Left ventricle myocardium inferior (tissue), 1 donor: ENCODE data around the gene TMEM9B. TPM values are rescaled to one million over a fixed set of nuclear protein-coding genes. Genes with fewer than 3 reads are reported as not detected.
"Not testable (repeated sequence)": the region's sequence is repeated elsewhere in the genome, so short reads cannot be mapped to it uniquely, and the experiment has no call there.

Source experiments
- DNase-seq: peaks from one replicate; pipeline ENCODE4 v3.0.0-alpha.2; 2020
- H3K27ac ChIP-seq: fragments of 200-600 bp; replicated peaks from 2 replicates; pipeline ENCODE4 v1.8.0; 2021
- H3K27me3 ChIP-seq: fragments of 200-600 bp; 2 replicates; pipeline ENCODE4 v1.8.0; 2021; ENCODE audit warnings: low read depth
- H3K36me3 ChIP-seq: fragments of 200-600 bp; 2 replicates; pipeline ENCODE4 v1.8.0; 2021
- H3K4me1 ChIP-seq: fragments of 200-600 bp; 2 replicates; pipeline ENCODE4 v1.8.0; 2021
- H3K4me3 ChIP-seq: fragments of 200-600 bp; 2 replicates; pipeline ENCODE4 v1.8.0; 2021; ENCODE audit warnings: mild to moderate bottlenecking, moderate library complexity
- H3K9me3 ChIP-seq: fragments of 200-600 bp; replicated peaks from 2 replicates; pipeline ENCODE4 v1.8.0; 2021
- intact Hi-C: fragments of 100-400 bp; cut with micrococcal nuclease; formaldehyde crosslinking; loops from one replicate; pipeline ENCODE4 v1.11.0; 2022
- total RNA-seq: library from RNA; stranded (reverse); fragmentation: NEBNext Ultra II Directional; extraction: Animal tissue kit (Norgen Biotek cat#: 25700); gene quantifications from one replicate; pipeline ENCODE4 v1.2.1, GENCODE V29; 2021
- TF ChIP-seq, protein P1 (sequence below): fragments of 200-600 bp; IDR thresholded peaks from 2 replicates; pipeline ENCODE4 v1.8.0; 2021; ENCODE audit warnings: antibody characterized with exemption, mild to moderate bottlenecking, borderline replicate concordance
- donor health status: DM: no; HTN: yes; CAD: no; lungs with severe emphysema.

Gene TMEM9B
- total RNA-seq, 1 donor from 2014 or later: 51.1 TPM

DNA sequence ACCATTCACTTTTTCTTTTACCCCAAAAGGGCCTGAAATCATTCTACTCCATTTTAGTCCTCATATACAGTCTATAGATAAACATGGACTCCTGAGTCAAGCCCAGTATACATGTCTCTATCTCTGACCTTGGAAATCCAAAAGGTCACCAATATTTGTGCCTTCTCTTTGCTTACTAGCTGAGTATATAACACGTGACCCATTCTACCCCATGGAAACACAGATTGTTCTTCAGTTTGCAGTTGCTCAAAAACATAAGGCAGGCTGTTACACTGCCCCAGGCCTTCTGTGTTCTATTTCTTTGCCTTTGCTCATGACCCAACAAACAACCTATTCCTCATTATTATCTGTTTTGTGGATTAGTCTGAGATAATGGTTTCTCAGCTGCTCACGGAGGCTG lies 33.8 kb upstream of the TMEM9B start:
- no peak overlapping the region for H3K4me3 ChIP-seq
- DNase-seq: no peak
- no peaks in the 10 kb centered on the region for H3K36me3 ChIP-seq
- no peak overlapping the region for H3K27ac ChIP-seq
- no peaks in the 10 kb centered on the region for H3K9me3 ChIP-seq
- intact Hi-C loops: no loop called here
- H3K4me1 ChIP-seq: peaks cover 3% of the 10 kb centered on the region
- TF ChIP-seq, protein P1, sequence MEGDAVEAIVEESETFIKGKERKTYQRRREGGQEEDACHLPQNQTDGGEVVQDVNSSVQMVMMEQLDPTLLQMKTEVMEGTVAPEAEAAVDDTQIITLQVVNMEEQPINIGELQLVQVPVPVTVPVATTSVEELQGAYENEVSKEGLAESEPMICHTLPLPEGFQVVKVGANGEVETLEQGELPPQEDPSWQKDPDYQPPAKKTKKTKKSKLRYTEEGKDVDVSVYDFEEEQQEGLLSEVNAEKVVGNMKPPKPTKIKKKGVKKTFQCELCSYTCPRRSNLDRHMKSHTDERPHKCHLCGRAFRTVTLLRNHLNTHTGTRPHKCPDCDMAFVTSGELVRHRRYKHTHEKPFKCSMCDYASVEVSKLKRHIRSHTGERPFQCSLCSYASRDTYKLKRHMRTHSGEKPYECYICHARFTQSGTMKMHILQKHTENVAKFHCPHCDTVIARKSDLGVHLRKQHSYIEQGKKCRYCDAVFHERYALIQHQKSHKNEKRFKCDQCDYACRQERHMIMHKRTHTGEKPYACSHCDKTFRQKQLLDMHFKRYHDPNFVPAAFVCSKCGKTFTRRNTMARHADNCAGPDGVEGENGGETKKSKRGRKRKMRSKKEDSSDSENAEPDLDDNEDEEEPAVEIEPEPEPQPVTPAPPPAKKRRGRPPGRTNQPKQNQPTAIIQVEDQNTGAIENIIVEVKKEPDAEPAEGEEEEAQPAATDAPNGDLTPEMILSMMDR: no peak
- peaks cover 65% of the 10 kb centered on the region for H3K27me3 ChIP-seq

DNA sequence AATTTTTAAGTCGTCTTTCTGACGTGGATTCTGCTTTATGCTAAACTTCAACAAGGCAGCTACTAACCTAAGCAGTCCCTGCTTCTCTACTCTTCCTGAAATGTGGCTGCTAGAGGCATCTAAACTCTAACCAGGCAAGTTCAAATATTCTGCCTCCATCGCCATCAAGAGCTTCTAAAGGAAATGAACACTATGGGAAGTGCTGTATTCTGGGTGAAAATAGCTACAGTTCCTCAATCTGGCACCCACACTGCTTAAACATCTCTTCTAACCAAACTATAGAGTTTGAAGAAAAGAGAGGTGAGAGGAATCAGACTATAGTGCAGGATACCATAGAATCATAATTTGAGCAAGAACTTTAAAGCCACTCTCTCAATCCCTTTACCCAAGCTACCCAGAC lies 33.2 kb upstream of the TMEM9B start:
- no peak overlapping the region for H3K27ac ChIP-seq
- peaks cover 60% of the 10 kb centered on the region for H3K27me3 ChIP-seq
- H3K9me3 ChIP-seq: no peaks in the 10 kb centered on the region
- TF ChIP-seq, protein P1: no peak
- intact Hi-C loops: no loop called here
- H3K36me3 ChIP-seq: no peaks in the 10 kb centered on the region
- no peak overlapping the region for H3K4me3 ChIP-seq
- DNase-seq: no peak
- no peaks in the 10 kb centered on the region for H3K4me1 ChIP-seq

DNA sequence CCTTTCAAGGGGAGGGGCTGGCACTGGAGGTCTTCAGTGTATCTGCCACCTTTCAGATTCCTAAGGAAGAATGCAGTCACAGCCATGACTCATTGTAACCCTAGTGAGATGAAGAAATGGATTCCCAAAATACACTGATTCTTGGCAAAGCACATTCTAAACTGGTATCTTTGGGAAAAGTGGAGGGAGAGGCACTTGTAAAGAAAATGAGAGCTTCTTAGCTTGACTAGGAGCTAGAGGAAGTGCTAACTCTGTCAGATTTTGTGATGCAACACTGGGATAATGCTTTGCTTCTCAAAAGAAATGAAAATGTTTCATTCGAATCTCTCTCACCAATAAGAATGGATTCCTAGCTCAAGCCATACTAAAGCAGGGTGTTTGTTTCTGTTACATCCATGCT lies 25.2 kb upstream of the TMEM9B start:
- no peaks in the 10 kb centered on the region for H3K4me1 ChIP-seq

DNA sequence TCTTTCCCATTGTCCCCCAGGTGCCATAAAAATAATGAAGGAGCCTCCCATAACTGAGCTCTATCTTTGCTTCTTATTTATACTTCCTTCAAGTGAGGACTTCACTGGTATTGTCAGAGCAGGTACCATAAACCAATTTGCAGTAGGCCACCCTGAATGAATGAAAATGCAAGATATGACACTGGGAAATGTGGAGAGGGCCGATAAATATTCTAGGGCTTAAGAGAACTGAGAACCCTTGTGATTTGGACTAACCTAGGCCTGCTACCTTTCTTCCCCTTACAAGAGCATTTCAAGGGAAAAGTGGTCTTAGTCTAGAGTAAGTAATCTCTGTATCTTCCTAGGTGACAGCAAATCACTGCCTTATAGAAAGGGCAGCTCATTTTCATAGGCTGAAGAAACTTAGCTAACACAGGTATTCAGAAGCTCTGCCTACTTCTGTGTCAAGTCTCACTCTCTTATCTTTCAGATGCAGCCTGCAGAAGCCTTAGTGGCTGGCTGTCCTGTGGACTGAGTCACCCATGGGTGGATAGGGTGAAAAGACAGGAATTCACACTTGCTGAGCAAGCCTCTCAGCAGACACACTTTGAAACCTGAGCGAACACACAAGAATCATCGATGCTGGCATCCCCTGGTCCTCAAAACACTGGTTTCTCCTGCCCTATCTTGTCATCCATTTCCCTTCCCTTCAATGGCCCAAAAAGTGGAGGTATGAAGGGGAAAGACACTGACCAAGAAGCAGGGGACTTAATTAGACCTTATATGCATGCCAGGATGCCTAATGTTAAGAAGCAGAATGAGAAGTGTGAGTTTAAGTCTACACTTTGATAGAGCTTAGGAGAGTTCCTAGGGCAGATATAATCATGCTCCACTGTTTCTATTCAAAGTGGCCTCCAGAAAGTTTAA lies 24.3 kb upstream of the TMEM9B start:
- Histone ChIP-seq H3K36me3 (no peaks in the 10 kb centered on the region), H3K4me1 (no peaks in the 10 kb centered on the region), H3K27ac (no peak overlapping the region), H3K9me3 (no peaks in the 10 kb centered on the region), H3K4me3 (no peak overlapping the region), H3K27me3 (peaks cover 5% of the 10 kb centered on the region)
- TF ChIP-seq, protein P1: no peak
- no peak for DNase-seq
- intact Hi-C loops: no loop called here

More for the DNA sequence above, 25.2 kb upstream of the TMEM9B start:
- Histone ChIP-seq H3K27ac (no peak overlapping the region), H3K4me3 (no peak overlapping the region), H3K9me3 (no peaks in the 10 kb centered on the region), H3K27me3 (peaks cover 5% of the 10 kb centered on the region), H3K36me3 (no peaks in the 10 kb centered on the region)
- TF ChIP-seq, protein P1: no peak
- intact Hi-C loops: no loop called here
- DNase-seq: no peak

DNA sequence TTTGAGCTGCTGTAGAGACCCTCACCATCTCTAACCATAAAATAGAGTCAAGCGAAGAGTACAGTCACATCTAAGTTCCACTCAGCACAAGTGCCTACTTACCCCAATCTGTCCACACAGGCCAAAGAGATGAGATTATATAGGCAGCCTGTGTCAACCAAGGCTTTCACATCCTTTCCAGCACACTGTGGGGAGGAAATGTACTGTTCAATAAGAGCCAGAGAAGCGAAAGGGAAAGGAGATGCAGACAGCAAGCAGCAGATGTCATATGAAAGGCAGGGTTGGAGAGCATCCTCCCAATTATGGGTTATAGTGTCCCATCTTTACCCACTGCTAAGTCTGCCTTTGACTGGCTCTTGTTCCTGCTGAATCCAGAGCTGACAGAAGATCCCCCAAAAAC lies 23.2 kb upstream of the TMEM9B start:
- Histone ChIP-seq H3K9me3 (no peaks in the 10 kb centered on the region), H3K36me3 (no peaks in the 10 kb centered on the region), H3K4me3 (no peak overlapping the region), H3K27me3 (peaks cover 5% of the 10 kb centered on the region), H3K27ac (no peak overlapping the region), H3K4me1 (no peaks in the 10 kb centered on the region)
- TF ChIP-seq, protein P1: no peak
- DNase-seq: no peak
- intact Hi-C loops: no loop called here

DNA sequence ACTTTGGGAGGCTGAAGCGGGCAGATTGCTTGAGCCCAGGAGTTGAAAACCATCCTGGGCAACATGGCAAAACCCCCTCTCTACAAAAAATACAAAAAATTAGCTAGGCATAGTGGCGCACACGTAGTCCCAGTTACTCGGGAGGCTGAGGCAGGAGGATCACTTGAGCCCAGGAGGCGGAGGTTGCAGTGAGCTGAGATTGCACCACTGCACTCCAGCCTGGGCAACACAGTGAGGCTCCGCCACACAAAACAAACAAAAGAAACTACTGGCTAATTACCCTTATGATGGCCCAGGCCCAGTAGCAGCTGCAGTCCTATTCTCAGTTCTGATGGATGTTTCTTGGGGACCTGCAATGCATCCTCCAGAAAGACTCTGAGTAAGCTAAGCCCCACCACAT lies 22.5 kb upstream of the TMEM9B start:
- DNase-seq, H3K4me1 ChIP-seq, intact Hi-C loops, H3K9me3 ChIP-seq, H3K4me3 ChIP-seq, H3K27ac ChIP-seq, H3K27me3 ChIP-seq, H3K36me3 ChIP-seq: not testable (repeated sequence)
